H9 (cell line): ENCODE measurements around the gene DISC1. TPM values are rescaled to one million over a fixed set of nuclear protein-coding genes. Genes with fewer than 3 reads are reported as not detected.

Experiments used
- DNase-seq: peaks from one replicate; pipeline ENCODE4 v3.0.0-alpha.2; 2017
- H2AFZ ChIP-seq: one replicate; pipeline ENCODE4 v1.6.1; 2013; ENCODE audit warnings: mild to moderate bottlenecking, low read length, control low read depth, moderate library complexity
- H2AK5ac ChIP-seq: 2 replicates; pipeline ENCODE4 v1.6.1; 2013; ENCODE audit warnings: low read length, control low read depth, mixed read lengths; ENCODE audit not compliant: insufficient read length
- H2BK120ac ChIP-seq: one replicate; pipeline ENCODE4 v1.6.1; 2013; ENCODE audit warnings: low read depth, mild to moderate bottlenecking, low read length, control low read depth, inconsistent platforms; ENCODE audit not compliant: poor library complexity, severe bottlenecking
- H2BK12ac ChIP-seq: 2 replicates; pipeline ENCODE4 v1.6.1; 2013; ENCODE audit warnings: low read length, control low read depth, mixed read lengths, low read depth; ENCODE audit not compliant: insufficient read length
- H2BK15ac ChIP-seq: 2 replicates; pipeline ENCODE4 v1.6.1; 2013; ENCODE audit warnings: low read depth, low read length, control low read depth
- H2BK20ac ChIP-seq: one replicate; pipeline ENCODE4 v1.6.1; 2013; ENCODE audit warnings: low read depth, mild to moderate bottlenecking, low read length, control low read depth, inconsistent platforms; ENCODE audit not compliant: poor library complexity, severe bottlenecking
- H2BK5ac ChIP-seq: 2 replicates; pipeline ENCODE4 v1.6.1; 2013; ENCODE audit warnings: low read length, control low read depth, mixed read lengths; ENCODE audit not compliant: insufficient read length
- H3K14ac ChIP-seq: 2 replicates; pipeline ENCODE4 v1.6.1; 2013; ENCODE audit warnings: low read length, control low read depth; ENCODE audit not compliant: insufficient read depth
- H3K18ac ChIP-seq: 2 replicates; pipeline ENCODE4 v1.6.1; 2013; ENCODE audit warnings: low read depth, mild to moderate bottlenecking, mixed read lengths, low read length, control low read depth; ENCODE audit not compliant: insufficient read length
- H3K23ac ChIP-seq: 2 replicates; pipeline ENCODE4 v1.6.1; 2013; ENCODE audit warnings: low read length, control low read depth, mixed read lengths, low read depth; ENCODE audit not compliant: insufficient read length
- H3K23me2 ChIP-seq: 2 replicates; pipeline ENCODE4 v1.6.1; 2013; ENCODE audit warnings: low read depth, mild to moderate bottlenecking, mixed read lengths, low read length, control low read depth; ENCODE audit not compliant: insufficient read length, poor library complexity, severe bottlenecking
- H3K27ac ChIP-seq: 2 replicates; pipeline ENCODE4 v1.5.1; 2013; ENCODE audit warnings: low read length, control low read depth, mixed read lengths, low read depth; ENCODE audit not compliant: insufficient read length
- H3K27me3 ChIP-seq: 2 replicates; pipeline ENCODE4 v1.6.1; 2013; ENCODE audit warnings: low read length, control low read depth, inconsistent platforms; ENCODE audit not compliant: insufficient read depth
- H3K4ac ChIP-seq: 2 replicates; pipeline ENCODE4 v1.6.1; 2013; ENCODE audit warnings: low read depth, mild to moderate bottlenecking, control low read depth, inconsistent platforms, low read length, moderate library complexity
- H3K4me1 ChIP-seq: 2 replicates; pipeline ENCODE4 v1.6.1; 2013; ENCODE audit warnings: low read length, control low read depth, inconsistent platforms; ENCODE audit not compliant: insufficient read depth
- H3K4me2 ChIP-seq: 2 replicates; pipeline ENCODE4 v1.6.1; 2013; ENCODE audit warnings: low read length, control low read depth, mixed read lengths; ENCODE audit not compliant: insufficient read length, insufficient read depth
- H3K56ac ChIP-seq: 2 replicates; pipeline ENCODE4 v1.6.1; 2013; ENCODE audit warnings: low read depth, mild to moderate bottlenecking, mixed read lengths, low read length, control low read depth; ENCODE audit not compliant: insufficient read length
- H3K79me1 ChIP-seq: 2 replicates; pipeline ENCODE4 v1.6.1; 2013; ENCODE audit warnings: low read depth, mild to moderate bottlenecking, moderate library complexity, low read length, control low read depth, inconsistent platforms; ENCODE audit not compliant: insufficient read depth, poor library complexity, severe bottlenecking
- H3K79me2 ChIP-seq: 2 replicates; pipeline ENCODE4 v1.6.1; 2013; ENCODE audit warnings: low read length, control low read depth, inconsistent platforms; ENCODE audit not compliant: insufficient read depth
- H3K9ac ChIP-seq: 2 replicates; pipeline ENCODE4 v1.6.1; 2013; ENCODE audit warnings: low read length, control low read depth, mixed read lengths; ENCODE audit not compliant: insufficient read length; ENCODE audit errors: extremely low read depth
- H3K9me3 ChIP-seq: one replicate; pipeline ENCODE4 v1.6.1; 2013; ENCODE audit warnings: low read depth, low read length, inconsistent platforms; ENCODE audit not compliant: control insufficient read depth
- H3T11ph ChIP-seq: one replicate; pipeline ENCODE4 v1.6.1; 2013; ENCODE audit warnings: mild to moderate bottlenecking, low read length, control low read depth, inconsistent platforms
- H4K20me1 ChIP-seq: one replicate; pipeline ENCODE4 v1.6.1; 2013; ENCODE audit not compliant: control insufficient read depth, insufficient read length, insufficient read depth
- H4K5ac ChIP-seq: 2 replicates; pipeline ENCODE4 v1.6.1; 2013; ENCODE audit warnings: low read depth, mild to moderate bottlenecking, mixed read lengths, low read length, control low read depth; ENCODE audit not compliant: insufficient read length
- H4K8ac ChIP-seq: replicated peaks from 2 replicates; pipeline ENCODE4 v1.6.1; 2013; ENCODE audit warnings: low read length, control low read depth, mixed read lengths, low read depth; ENCODE audit not compliant: insufficient read length
- H4K91ac ChIP-seq: 2 replicates; pipeline ENCODE4 v1.6.1; 2013; ENCODE audit warnings: low read depth, mild to moderate bottlenecking, moderate library complexity, mixed read lengths, low read length, control low read depth; ENCODE audit not compliant: insufficient read length
- H3K27ac Mint-ChIP-seq, 3 experiments: 2 replicates in 2 of 3; 3 replicates in 1 of 3; pipeline ENCODE4 v1.8.0; 2020 to 2021; ENCODE audit warnings: mixed read lengths in 3 of 3, mild to moderate bottlenecking in 1 of 3, moderate library complexity in 1 of 3
- H3K27me3 Mint-ChIP-seq: 2 replicates; pipeline ENCODE4 v1.8.0; 2021; ENCODE audit warnings: low read depth, mild to moderate bottlenecking, moderate library complexity, mixed read lengths
- H3K36me3 Mint-ChIP-seq, 3 experiments: 2 replicates in 2 of 3; 3 replicates in 1 of 3; pipeline ENCODE4 v1.8.0; 2020 to 2021; ENCODE audit warnings: low read depth in 3 of 3, mixed read lengths in 3 of 3; ENCODE audit not compliant: insufficient read depth in 1 of 3
- H3K4me1 Mint-ChIP-seq, 2 experiments: 2 replicates each; pipeline ENCODE4 v1.8.0; 2020; ENCODE audit warnings: mixed read lengths in 2 of 2
- H3K4me3 Mint-ChIP-seq, 2 experiments: 2 replicates in 1 of 2; 3 replicates in 1 of 2; pipeline ENCODE4 v1.8.0; 2020 to 2021; ENCODE audit warnings: mild to moderate bottlenecking in 2 of 2, mixed read lengths in 2 of 2, moderate library complexity in 1 of 2
- H3K9me3 Mint-ChIP-seq, 2 experiments: 2 replicates in 1 of 2; 3 replicates in 1 of 2; pipeline ENCODE4 v1.8.0; 2020; ENCODE audit warnings: mild to moderate bottlenecking in 2 of 2, mixed read lengths in 2 of 2, moderate library complexity in 1 of 2
- WGBS: extraction: QIAGEN DNeasy Blood & Tissue Kit; methylation state at CpG from one replicate; pipeline ENCODE4 v1.1.7; 2013; ENCODE audit warnings: missing lambda C conversion rate, low lambda C conversion rate, mixed read lengths; ENCODE audit not compliant: insufficient read length; ENCODE audit errors: extremely low coverage; 5-methylcytosine and 5-hydroxymethylcytosine counted together
- total RNA-seq: library from RNA; stranded (reverse); gene quantifications from 2 replicates; pipeline ENCODE4 v1.2.1, GENCODE V29; 2021
- TF ChIP-seq, protein P1 (sequence below): fragments of 200-600 bp; sonication (generic); conservative IDR thresholded peaks from 3 replicates; pipeline ENCODE4 v1.8.0; 2021; ENCODE audit warnings: antibody characterized with exemption, mild to moderate bottlenecking

DISC1 gene
- total RNA-seq, 1 experiment from 2014 or later = 2.5 TPM

DNA sequence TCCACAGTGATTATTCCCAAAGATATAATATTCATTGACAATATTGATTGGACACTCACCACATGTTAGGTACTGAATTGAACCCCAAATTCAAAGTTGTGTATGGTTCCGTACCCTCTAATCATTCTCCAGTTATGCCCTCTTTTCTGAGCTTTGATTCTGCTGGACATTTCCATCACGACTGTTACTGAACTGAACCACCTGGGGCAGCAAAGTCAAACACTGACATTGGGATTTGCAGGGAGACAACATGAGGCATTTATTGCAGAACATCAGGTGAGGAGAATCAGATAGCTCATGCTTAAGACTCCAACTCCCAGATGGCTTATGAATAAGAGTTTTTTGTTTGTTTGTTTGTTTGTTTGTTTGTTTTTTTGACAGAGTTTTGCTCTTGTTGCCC is 420.9 kb downstream of the DISC1 start:
- WGBS = no CpG with 5 or more reads among the region's 2 CpGs
- TF ChIP-seq, protein P1, sequence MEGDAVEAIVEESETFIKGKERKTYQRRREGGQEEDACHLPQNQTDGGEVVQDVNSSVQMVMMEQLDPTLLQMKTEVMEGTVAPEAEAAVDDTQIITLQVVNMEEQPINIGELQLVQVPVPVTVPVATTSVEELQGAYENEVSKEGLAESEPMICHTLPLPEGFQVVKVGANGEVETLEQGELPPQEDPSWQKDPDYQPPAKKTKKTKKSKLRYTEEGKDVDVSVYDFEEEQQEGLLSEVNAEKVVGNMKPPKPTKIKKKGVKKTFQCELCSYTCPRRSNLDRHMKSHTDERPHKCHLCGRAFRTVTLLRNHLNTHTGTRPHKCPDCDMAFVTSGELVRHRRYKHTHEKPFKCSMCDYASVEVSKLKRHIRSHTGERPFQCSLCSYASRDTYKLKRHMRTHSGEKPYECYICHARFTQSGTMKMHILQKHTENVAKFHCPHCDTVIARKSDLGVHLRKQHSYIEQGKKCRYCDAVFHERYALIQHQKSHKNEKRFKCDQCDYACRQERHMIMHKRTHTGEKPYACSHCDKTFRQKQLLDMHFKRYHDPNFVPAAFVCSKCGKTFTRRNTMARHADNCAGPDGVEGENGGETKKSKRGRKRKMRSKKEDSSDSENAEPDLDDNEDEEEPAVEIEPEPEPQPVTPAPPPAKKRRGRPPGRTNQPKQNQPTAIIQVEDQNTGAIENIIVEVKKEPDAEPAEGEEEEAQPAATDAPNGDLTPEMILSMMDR = peak; percentile 51; the same call in 2 of the 3 replicates
- H3K27me3 ChIP-seq = no peaks in the 10 kb centered on the region
- Mint-ChIP-seq H3K27ac (no peak overlapping the region), H3K9me3 (no peaks in the 10 kb centered on the region), H3K4me1 (peaks cover 21 to 26% of the 10 kb centered on the region in 2 experiments), H3K4me3 (no peak overlapping the region), H3K27me3 (peaks cover 6% of the 10 kb centered on the region), H3K36me3 (no peaks in the 10 kb centered on the region; a peak in 1 of 7 replicates)
- H3K18ac ChIP-seq = no peak overlapping the region
- H3K27ac ChIP-seq = no peak overlapping the region
- no peaks in the 10 kb centered on the region for H3K79me1 ChIP-seq
- H3T11ph ChIP-seq = no peak overlapping the region
- H2AFZ ChIP-seq = no peak overlapping the region
- H3K14ac ChIP-seq = no peak overlapping the region
- no peak overlapping the region for H2BK20ac ChIP-seq
- no peak overlapping the region for H3K56ac ChIP-seq
- no peaks in the 10 kb centered on the region for H3K9me3 ChIP-seq
- H2BK15ac ChIP-seq = no peak overlapping the region
- no peak overlapping the region for H2BK12ac ChIP-seq
- no peak overlapping the region for H3K9ac ChIP-seq
- no peaks in the 10 kb centered on the region for H4K20me1 ChIP-seq
- DNase-seq = no peak
- no peak overlapping the region for H2AK5ac ChIP-seq
- H2BK5ac ChIP-seq = no peak overlapping the region
- no peaks in the 10 kb centered on the region for H3K23me2 ChIP-seq
- no peaks in the 10 kb centered on the region for H3K79me2 ChIP-seq
- no peak overlapping the region for H3K4ac ChIP-seq
- no peak overlapping the region for H4K8ac ChIP-seq
- no peak overlapping the region for H3K4me2 ChIP-seq
- no peak overlapping the region for H3K23ac ChIP-seq
- H4K5ac ChIP-seq = no peak overlapping the region
- H4K91ac ChIP-seq = no peak overlapping the region
- peaks cover 14% of the 10 kb centered on the region; the same call in 1 of the 2 replicates for H3K4me1 ChIP-seq
- H2BK120ac ChIP-seq = no peak overlapping the region
